Mucosa of descending colon (tissue), 3 donors: ENCODE measurements around the gene CHST13. TPM values are rescaled to one million over a fixed set of nuclear protein-coding genes. Genes with fewer than 3 reads are reported as not detected.

Experiments
- ATAC-seq: fragments of 200-7000 bp; cut with Tn5 transposase; one replicate; pipeline ENCODE4 v1.9.1; 2020; ENCODE audit warnings: mild to moderate bottlenecking, moderate library complexity
- DNase-seq, 3 donors: peaks; one replicate each; pipeline ENCODE4 v3.0.0-alpha.2; 2020
- H3K36me3 ChIP-seq: fragments of 200-600 bp; one replicate; pipeline ENCODE4 v1.8.0; 2021; ENCODE audit warnings: low read depth, mild to moderate bottlenecking
- H3K4me1 ChIP-seq: fragments of 200-600 bp; one replicate; pipeline ENCODE4 v1.8.0; 2021; ENCODE audit warnings: low read depth, mild to moderate bottlenecking
- H3K4me3 ChIP-seq: fragments of 200-600 bp; one replicate; pipeline ENCODE4 v1.8.0; 2021; ENCODE audit warnings: mild to moderate bottlenecking
- H3K9me3 ChIP-seq: fragments of 200-600 bp; one replicate; pipeline ENCODE4 v1.8.0; 2021; ENCODE audit warnings: mild to moderate bottlenecking
- CTCF ChIP-seq: fragments of 200-600 bp; IDR thresholded peaks from one replicate; pipeline ENCODE4 v1.8.0; 2022; ENCODE audit warnings: antibody characterized with exemption, mild to moderate bottlenecking
- intact Hi-C, 2 donors: fragments of 100-400 bp; cut with DNase I in 1 of 2; cut with micrococcal nuclease in 1 of 2; formaldehyde crosslinking; loops; one replicate each; pipeline versions ENCODE4 v1.11.0 to v1.11.1; 2022; cut with DNase I, micrococcal nuclease
- total RNA-seq, 3 donors: library from RNA; stranded (reverse); fragmentation: NEBNext Ultra II Directional in 2 of 3; extraction: Animal tissue kit (Norgen Biotek cat#: 25700) in 2 of 3; gene quantifications; one replicate each; pipeline versions ENCODE4 v1.2.1 to v1.2.4, GENCODE V29; 2021 to 2023
- donor health status: DM: no; HTN: no; CAD: no; lungs with moderate emphysema.
- donor health status: DM: no; HTN: no; CAD: no.
- donor health status: DM: no; HTN: yes; CAD: no.

Gene CHST13
- total RNA-seq, 3 donors from 2014 or later: 0.27 to 5.7 (median 0.98) TPM

GRCh38 chr3:126546013-126546412 is 22.1 kb downstream of the CHST13 start:
- H3K4me3 ChIP-seq: no peak overlapping the region
- H3K4me1 ChIP-seq: no peaks in the 10 kb centered on the region
- intact Hi-C loops: no loop called here
- no peaks in the 10 kb centered on the region for H3K9me3 ChIP-seq
- ATAC-seq (no peak), DNase-seq (peak in 1 of 3 donors; percentile 6)
- no peaks in the 10 kb centered on the region for H3K36me3 ChIP-seq
- no peak for TF ChIP-seq CTCF

DNA sequence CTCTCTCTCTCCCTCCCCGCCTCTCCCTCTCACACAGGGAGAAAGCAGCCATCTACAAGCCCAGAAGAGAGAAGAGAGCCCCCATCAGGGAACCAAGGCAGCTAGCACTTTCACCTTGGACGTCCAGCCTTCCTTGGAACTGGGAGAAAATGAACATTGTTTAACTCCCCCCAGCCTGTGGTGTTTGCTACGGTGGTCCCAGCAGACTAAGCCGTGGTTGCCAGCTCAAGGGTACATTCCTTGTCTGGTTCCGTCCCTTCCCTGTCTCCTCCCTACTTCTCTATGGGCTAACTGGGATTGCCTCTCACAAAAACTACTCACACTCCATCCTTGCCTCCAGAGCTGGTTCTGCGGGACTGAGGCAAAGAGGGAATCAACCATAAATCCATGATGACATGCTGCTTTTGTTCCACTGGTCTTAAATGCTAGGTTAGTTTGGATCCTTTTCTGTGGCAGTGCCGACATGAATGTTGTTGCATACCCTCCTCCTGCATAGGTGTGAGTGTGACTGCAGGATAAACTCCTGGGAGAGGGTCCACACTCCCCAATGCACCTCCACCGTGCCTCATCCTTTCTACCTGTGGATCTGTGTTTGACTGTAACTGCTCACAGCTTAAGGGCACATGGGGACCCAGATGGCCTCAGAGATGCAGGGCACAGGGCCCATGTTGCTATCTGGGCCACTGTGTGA is 22.7 kb downstream of the CHST13 start:
- ATAC-seq (no peak), DNase-seq (peak in 1 of 3 donors; percentile 3)
- intact Hi-C loops: no loop called here
- Histone ChIP-seq H3K9me3 (no peaks in the 10 kb centered on the region), H3K36me3 (no peaks in the 10 kb centered on the region), H3K4me1 (no peaks in the 10 kb centered on the region), H3K4me3 (no peak overlapping the region)
- TF ChIP-seq CTCF: no peak

DNA sequence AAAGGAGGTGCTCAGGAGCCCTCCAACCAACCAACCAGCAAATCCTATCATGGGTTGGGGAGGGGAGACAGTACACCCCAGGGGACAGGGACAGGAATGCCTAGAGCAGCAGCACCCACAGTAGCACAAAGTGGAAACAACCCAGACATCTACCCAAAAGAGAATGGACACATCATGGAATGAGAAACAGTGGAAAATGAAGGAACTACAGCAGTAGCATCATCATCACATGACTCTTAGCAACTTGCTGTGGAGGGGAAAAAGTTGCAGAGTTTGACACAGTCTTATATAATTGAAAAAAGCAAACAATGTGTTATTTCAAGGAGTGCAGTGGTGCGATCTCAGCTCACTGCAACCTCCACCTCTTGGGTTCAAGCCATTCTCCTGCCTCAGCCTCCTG is 23.8 kb downstream of the CHST13 start:
- Histone ChIP-seq H3K36me3 (no peaks in the 10 kb centered on the region), H3K4me3 (no peak overlapping the region), H3K4me1 (no peaks in the 10 kb centered on the region), H3K9me3 (no peaks in the 10 kb centered on the region)
- TF ChIP-seq CTCF: no peak
- intact Hi-C loops: no loop called here
- no peak for DNase-seq
- ATAC-seq: no peak

DNA sequence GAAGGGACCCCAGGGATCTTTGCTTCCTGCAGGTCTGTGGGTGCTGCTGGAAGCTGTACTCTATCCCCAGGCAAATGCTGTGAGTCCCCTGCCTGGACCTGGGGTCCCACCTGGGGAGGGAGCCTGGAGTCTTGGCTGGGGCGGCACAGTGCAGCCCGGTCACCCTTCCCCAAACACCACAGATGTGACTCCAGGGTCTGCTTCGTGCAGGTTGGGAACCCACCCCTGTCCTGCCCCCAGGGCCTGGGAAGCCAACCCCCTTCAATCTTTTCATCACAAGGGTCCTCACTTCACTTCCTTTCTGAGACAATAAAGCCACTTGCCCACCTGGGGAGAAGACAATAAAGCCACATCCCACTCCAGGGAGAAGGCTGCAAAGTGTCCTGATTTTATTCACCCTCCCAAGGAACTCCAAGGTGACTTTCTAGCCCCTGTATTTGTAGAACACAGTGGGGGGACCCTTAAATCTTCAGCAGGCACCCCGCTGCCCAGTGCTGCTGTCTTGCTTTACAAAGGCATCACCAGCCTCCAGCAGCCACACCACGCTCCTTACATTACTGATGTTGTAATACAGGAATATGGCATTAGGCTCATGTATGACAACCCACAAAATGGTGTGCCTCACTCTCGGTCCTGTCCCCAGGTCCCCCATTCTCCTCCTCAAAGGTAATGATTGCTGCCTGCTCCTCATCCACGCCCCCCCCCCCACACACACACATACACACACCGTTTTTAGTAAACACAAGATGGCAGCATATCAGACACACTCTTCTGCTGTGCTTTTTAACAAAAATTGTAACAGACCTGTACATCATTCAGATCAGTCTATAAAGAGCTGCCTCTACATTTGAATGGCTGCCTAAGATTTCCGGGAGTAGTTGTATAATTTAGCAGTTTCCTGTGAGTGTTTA is 24.9 kb downstream of the CHST13 start:
- TF ChIP-seq CTCF: no peak
- DNase-seq: no peak
- no peak overlapping the region for H3K4me3 ChIP-seq
- ATAC-seq: no peak
- H3K4me1 ChIP-seq: no peaks in the 10 kb centered on the region
- intact Hi-C loops: no loop called here
- no peaks in the 10 kb centered on the region for H3K36me3 ChIP-seq
- H3K9me3 ChIP-seq: no peaks in the 10 kb centered on the region

DNA sequence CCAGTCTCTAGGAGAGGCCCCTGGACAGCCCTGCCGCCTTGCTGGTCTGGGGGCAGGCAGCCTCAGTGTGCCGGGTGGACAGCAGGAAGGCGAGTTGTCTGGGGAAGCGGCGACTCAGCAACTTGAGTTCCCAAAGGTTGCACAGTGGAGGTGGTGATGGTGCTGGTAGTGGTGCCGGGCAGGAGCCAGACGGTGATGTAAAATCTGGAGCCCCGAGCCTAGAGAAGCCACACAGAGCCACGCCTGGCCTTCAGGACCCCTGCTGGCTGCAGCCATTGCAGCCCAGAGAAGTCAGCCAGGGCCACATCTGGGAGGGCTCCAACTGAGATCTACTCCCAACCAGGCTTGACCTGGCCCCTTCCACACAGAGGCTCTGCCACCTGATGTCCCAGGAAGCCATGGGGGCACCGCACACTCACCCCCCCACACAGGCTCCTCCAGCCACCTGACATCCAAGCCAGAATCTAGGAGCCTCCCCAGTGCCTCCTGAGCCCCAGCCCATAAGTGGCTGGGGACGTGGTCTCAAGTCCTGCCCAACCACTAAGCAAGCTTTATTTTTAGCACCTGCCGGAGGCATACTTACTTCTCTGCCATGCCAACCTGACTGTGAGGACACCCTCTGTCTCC is 26.0 kb downstream of the CHST13 start:
- no peak for ATAC-seq
- intact Hi-C loops: no loop called here
- H3K4me3 ChIP-seq: no peak overlapping the region
- no peaks in the 10 kb centered on the region for H3K9me3 ChIP-seq
- no peaks in the 10 kb centered on the region for H3K36me3 ChIP-seq
- no peaks in the 10 kb centered on the region for H3K4me1 ChIP-seq
- no peak for DNase-seq
- TF ChIP-seq CTCF: no peak
